GM21515 (cell line): Measurements from ENCODE around the gene BNC2.

Source experiments
- ATAC-seq: cut with Tn5 transposase; IDR thresholded peaks from one replicate; pipeline ENCODE4 v1.9.1; 2021; ENCODE audit not compliant: unreplicated experiment

BNC2 gene

GRCh38 chr9:16869131-16869881, 1.2 kb downstream of the BNC2 start:
- ATAC-seq = no peak

DNA sequence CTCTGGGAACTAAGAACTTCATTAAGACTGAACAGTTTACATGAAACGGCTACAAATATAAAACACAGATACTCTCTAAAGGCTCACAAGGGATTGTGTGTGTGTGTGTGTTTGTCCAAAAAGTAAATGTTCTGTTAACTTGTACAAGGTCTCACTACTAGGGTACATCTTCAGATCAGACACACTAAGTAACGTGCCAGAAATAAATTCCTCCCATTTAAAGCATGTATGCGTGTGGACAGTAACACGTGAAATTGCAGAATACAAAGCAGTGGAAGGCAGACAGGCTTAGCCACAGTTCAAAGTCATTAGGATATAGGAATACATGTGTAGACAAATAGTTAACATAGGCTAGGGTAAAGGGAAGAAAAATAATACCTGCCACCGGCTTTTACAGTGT, 1.8 kb downstream of the BNC2 start:
- no peak for ATAC-seq

- ATAC-seq = no peak
These were observed 2.7 kb downstream of the BNC2 start for GRCh38 chr9:16867576-16868311.

DNA sequence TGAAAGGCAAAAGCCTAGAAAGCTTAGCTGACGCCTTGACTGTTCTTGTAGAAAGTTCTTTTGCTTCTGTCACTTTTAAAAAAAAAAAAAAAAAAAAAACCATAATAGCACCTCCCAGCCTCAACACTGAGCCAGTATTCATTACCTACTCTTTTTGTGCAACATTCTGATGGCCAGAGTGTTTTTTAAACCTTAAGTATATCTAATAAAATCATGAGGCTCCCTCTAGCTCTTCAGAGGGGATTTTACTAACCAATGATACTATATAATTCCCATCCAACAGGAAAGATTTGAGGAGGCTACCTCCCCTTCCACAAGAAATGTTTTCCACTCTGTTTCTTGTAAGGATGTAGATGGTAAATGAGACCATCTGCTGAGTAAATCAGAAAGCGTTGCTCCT, 3.9 kb downstream of the BNC2 start:
- ATAC-seq = no peak

DNA sequence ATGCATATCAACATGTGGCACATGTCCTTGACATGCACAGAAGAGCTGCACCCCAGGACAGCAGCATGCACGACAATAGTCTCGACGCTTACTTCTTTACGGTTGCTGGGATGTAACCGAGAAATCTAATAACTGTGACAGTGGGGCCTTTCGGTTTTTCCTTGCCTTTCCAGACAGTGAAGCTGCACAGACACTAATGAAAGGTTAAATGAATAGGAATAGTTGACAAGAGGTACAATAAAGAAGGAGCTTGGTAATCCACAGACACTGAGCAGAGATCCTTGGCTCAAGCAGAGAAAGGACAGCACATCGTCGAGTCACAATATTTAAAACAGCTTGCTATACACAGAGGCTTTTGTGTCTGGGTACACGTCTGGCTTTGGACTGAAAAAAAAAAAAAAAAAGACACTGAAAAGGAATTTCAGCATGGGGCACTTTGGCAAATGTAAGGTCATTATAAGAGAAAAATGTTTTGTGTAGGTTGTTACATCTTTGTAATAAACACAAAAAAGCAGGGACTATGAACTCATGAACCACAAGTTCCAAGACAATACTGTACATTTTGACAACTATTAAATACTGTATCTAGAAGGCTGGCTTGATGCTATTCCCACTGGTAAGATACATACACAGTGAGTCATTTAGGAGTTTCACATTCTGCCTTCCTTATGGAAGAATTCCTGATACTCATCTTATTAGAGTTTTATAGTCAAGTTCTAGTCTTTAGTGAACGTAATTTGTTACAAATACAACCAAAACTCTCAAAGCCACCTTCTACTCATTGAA, 5.6 kb downstream of the BNC2 start:
- no peak for ATAC-seq

GRCh38 chr9:16848179-16848578, 22.3 kb downstream of the BNC2 start:
- ATAC-seq = no peak

- no peak for ATAC-seq
These were observed 23.5 kb downstream of the BNC2 start for GRCh38 chr9:16846986-16847385.

- ATAC-seq = no peak
These were observed 24.1 kb downstream of the BNC2 start for GRCh38 chr9:16846367-16846766.

DNA sequence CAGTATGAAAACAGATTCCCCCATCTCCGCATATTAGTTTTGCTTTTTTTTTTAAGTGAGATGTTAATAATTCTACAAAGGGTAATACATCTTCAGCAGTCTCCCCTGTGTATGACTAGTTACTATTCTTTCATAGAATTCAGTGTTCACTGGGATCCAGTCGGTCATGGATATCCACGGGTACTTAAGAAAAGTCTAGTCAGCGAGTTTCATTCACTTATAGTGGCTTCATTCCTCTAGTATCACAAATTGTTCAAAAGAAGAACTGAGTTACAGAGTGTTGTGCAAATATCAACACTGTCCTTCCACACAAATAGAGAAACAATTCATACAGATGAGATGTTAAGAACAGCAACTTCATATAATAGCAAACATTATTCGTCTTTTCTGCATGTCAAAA, 35.7 kb downstream of the BNC2 start:
- ATAC-seq = no peak

DNA sequence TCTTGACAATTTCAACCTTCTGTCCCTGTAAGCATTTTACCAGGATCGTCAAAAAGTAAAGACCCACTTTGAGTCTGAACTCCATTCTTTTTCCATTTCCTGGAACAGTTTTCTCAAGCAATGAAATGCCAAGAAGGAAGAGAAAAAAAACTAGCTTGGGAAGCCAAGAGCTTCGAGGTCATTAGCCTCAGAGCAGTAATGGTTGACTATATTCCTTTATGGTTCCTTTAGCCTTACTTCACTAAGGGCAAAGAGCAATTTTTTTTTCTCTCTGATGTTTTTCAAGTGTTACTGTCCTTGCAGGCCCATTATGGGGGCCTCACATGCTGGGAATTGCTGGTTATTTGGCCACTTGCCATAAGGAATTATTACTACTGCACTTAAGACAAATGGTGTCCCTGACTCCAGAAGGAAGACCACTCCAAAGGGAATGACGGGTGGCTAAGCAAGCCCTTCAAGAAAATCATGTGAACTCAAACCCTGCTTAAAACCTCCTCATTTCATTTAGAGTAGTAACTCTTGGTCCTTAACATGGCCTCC, 37.1 kb downstream of the BNC2 start:
- ATAC-seq = no peak

DNA sequence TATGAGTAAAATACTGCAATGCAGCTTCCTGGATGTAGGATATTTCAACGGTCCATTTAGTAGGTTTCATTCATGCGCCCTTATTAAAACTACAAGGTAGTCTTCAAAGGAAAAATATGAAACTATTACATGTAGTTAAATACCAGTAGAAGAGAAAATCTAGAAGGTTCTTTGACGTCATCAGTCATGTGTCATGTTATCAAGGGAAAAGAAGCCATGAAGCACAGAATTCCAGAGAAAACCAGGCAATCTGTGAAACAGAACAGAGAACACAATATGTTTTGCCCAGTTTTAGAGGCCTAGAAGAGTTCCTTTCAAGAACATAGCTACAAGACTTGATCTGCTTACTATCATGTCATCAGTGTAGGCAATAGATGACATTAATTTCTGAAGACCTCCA, 38.4 kb downstream of the BNC2 start:
- ATAC-seq = no peak

DNA sequence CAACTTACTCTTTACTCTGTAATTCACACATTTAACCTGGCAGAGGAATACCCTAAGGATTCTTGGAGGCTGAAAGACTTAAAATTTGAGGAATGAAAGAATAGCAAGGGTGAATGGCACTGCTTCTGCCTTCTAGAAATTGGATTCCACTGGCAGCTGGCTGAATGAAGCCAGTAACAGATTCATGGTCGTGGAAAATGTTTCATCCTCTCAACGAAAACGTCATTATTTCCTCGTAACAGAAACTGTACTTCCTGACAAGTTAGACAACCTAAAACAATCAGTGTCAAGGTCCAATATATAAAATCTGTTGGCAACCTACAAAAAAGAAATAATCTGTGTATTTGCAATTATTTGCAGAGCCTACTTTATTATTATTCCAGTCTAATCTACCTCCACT, 39.7 kb downstream of the BNC2 start:
- ATAC-seq = no peak

DNA sequence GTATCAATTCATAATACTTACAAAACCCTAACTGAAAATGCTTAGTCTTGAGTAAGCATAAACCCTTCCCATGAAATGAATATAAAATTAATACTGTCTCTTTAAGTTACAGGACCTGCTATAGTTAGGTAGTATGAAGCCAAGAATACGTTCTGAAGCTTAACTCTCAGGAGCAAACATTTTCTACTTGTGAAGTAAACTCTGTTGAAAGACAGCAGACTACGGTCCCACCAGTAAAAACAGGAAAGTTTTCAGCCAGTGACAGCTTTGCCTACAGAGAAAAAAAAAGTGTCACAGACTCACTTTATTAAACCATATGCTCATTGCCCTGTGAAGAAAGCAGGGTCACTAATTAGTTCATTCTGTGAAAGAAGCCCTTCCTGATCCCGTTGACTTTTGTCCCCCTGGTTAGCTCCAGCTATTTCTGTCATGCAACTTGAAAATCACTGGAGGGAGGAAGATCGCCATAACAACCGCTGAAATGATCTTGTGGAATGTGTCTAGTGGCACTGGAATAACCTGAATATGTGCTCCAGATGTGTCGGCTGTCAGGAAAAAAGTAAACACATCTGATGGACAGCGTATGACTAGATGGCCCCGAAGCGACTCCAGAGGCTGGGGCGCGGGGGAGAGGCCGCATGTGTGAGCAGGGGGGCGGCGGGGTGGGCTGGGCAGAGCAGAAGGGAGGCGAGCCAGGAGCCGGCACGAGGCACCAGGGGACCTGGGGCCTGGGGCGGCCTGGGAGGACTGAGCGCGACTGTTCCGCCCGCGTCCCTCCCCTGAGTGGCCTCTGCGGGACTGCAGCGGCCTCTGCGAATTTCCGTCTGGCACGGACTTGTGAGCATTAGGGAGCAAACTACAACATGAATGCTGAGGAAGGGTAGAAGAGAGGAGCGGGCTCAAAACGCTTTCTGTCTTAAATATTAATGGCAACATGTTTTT, 41.9 kb downstream of the BNC2 start:
- no peak for ATAC-seq

DNA sequence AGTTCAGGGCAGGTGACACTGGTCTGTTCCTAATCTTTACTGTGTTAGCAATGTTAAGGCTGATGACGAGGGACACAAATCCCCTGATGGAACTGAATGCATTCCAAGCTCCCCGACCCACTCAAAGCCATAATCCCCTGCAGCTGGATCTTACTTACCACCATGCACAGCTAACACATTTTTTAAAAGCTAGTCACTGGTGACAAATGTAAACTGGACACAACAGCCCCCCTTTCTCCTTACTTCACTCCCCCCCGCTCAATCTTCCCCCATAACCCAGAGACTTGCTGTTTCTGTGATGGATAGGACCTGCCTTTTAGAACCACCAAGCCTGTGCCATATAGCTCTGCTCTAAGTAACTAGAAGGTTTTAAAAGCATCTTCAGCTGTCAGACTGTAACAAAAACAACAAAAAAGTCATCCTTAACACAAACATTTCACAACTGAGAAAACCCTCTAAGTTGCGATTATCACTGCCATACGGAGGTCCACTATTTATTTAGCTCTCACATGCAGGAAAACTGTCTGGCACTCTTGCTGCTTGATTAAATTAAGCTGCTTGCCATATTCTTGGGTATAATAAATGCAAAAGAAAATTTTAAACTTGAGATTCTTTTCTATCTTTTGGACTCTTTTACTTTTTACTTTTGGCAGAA, 44.4 kb downstream of the BNC2 start:
- no peak for ATAC-seq

GRCh38 chr9:16825331-16825725, 45.1 kb downstream of the BNC2 start:
- no peak for ATAC-seq

GRCh38 chr9:16824545-16825330, 45.7 kb downstream of the BNC2 start:
- no peak for ATAC-seq

DNA sequence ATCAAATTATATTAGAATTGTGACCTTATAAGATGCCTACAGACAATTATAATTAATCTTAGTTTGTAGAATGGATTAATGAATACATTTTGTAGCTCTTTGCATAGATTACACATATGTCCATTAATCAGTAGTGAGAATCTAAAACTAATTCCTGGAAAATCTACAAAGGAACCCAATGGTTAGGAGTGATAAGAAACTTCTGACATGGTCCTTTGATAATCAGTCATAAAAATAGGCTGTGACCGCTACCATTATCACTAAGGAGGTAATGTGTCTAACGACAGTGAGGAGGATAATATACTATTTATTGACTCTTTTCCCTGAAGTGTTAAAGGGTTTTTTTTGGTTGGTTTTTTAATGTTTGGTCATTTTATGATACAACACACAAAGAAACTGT, 46.6 kb downstream of the BNC2 start:
- no peak for ATAC-seq

DNA sequence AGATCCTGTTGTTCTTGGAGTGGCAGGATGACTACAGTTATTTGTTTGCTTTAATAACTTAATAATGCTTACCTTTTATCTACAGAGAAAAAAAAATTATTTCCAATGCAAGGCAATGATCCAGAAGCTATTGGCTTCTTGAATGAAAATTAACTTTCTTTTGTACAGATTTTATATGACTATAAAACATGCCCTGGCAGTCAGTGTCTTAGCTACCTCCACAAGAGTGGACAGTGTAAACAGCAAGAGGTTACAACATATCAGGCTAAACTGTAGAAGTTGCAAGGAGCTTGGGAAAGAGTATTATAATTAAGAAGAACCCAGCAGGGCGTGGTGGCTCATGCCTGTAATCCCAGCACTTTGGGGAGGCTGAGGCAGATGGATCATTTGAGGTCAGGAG, 49.1 kb downstream of the BNC2 start:
- ATAC-seq = no peak

GRCh38 chr9:16817514-16817913, 53.0 kb downstream of the BNC2 start:
- no peak for ATAC-seq
